Psoas muscle (tissue), 8 donors: ENCODE data around the gene ADGB. TPM values are rescaled to one million over a fixed set of nuclear protein-coding genes. Genes with fewer than 3 reads are reported as not detected.

ENCODE experiments used
- ATAC-seq, 4 donors: fragments of 200-7000 bp; cut with Tn5 transposase; one replicate each; pipeline ENCODE4 v1.9.1; 2020; ENCODE audit warnings: moderate library complexity in 3 of 4, mild to moderate bottlenecking in 2 of 4
- DNase-seq, 2 donors: peaks; one replicate each; pipeline ENCODE4 v3.0.0-alpha.2; 2020
- H3K27ac ChIP-seq: fragments of 200-600 bp; one replicate; pipeline ENCODE4 v1.8.0; 2022
- H3K27me3 ChIP-seq, 3 donors: fragments of 200-600 bp in 1 of 3; one replicate each; pipeline versions ENCODE4 v1.6.1 to v1.8.0; 2013 to 2022; ENCODE audit warnings: low read length in 2 of 3, mild to moderate bottlenecking in 2 of 3, moderate library complexity in 1 of 3; ENCODE audit not compliant: insufficient read depth in 3 of 3
- H3K36me3 ChIP-seq, 2 donors: fragments of 200-600 bp in 1 of 2; one replicate each; pipeline versions ENCODE4 v1.6.1 to v1.8.0; 2013 to 2022; ENCODE audit warnings: low read depth in 1 of 2, mild to moderate bottlenecking in 1 of 2, moderate library complexity in 1 of 2; ENCODE audit not compliant: insufficient read depth in 1 of 2
- H3K4me1 ChIP-seq: fragments of 200-600 bp; one replicate; pipeline ENCODE4 v1.8.0; 2022
- H3K4me3 ChIP-seq: fragments of 200-600 bp; one replicate; pipeline ENCODE4 v1.8.0; 2022; ENCODE audit warnings: mild to moderate bottlenecking
- H3K9me3 ChIP-seq: fragments of 200-600 bp; one replicate; pipeline ENCODE4 v1.8.0; 2022
- WGBS, 3 donors: extraction: QIAGEN DNeasy Blood & Tissue Kit; methylation state at CpG; one replicate each; pipeline versions ENCODE4 v1.1.6 to v1.1.7; 2013; 5-methylcytosine and 5-hydroxymethylcytosine counted together
- intact Hi-C, 2 donors: fragments of 100-400 bp; cut with DNase I; formaldehyde crosslinking; loops; one replicate each; pipeline versions ENCODE4 v1.11.0 to v1.14.2; 2022
- polyA plus RNA-seq, 3 donors: library from polyadenylated mRNA; stranded (reverse); fragments of 200-250 nt; gene quantifications; one replicate each; pipeline ENCODE4 v1.2.3, GENCODE V29; 2013
- total RNA-seq, 4 donors: library from RNA; stranded (reverse); fragmentation: NEBNext Ultra II Directional in 2 of 4; extraction: Animal tissue kit (Norgen Biotek cat#: 25700) in 2 of 4; gene quantifications; one replicate each; pipeline versions ENCODE4 v1.2.1 to v1.2.4, GENCODE V29; 2021 to 2023
- TF ChIP-seq, protein P1 (sequence below): fragments of 200-600 bp; IDR thresholded peaks from one replicate; pipeline ENCODE4 v1.8.0; 2022; ENCODE audit warnings: antibody characterized with exemption
- donor health status: healthy with polysubstance abuse.
- donor health status: DM: no; HTN: no; CAD: no; lungs with moderate emphysema.
- donor health status: Bipolar disorder and iron deficiency.
- donor health status: healthy.
- donor health status: DM: yes; HTN: yes; CAD: no.
- donor health status: DM: no; HTN: no; CAD: no.
- donor health status: DM: no; HTN: no; CAD: no.
- donor health status: DM: yes; HTN: yes; CAD: no.

ADGB gene
- total and polyA plus RNA-seq, 7 donors: not detected

- WGBS, 3 donors: 83 to 95% (median 93%) methylated on average over 3 of the region's 3 CpGs
- ATAC-seq: no peak
- Histone ChIP-seq H3K27me3 (no peaks in the 10 kb centered on the region), H3K9me3 (no peaks in the 10 kb centered on the region), H3K4me3 (no peak overlapping the region), H3K36me3 (no peaks in the 10 kb centered on the region), H3K27ac (no peak overlapping the region), H3K4me1 (no peaks in the 10 kb centered on the region)
- DNase-seq: no peak
- TF ChIP-seq, protein P1, sequence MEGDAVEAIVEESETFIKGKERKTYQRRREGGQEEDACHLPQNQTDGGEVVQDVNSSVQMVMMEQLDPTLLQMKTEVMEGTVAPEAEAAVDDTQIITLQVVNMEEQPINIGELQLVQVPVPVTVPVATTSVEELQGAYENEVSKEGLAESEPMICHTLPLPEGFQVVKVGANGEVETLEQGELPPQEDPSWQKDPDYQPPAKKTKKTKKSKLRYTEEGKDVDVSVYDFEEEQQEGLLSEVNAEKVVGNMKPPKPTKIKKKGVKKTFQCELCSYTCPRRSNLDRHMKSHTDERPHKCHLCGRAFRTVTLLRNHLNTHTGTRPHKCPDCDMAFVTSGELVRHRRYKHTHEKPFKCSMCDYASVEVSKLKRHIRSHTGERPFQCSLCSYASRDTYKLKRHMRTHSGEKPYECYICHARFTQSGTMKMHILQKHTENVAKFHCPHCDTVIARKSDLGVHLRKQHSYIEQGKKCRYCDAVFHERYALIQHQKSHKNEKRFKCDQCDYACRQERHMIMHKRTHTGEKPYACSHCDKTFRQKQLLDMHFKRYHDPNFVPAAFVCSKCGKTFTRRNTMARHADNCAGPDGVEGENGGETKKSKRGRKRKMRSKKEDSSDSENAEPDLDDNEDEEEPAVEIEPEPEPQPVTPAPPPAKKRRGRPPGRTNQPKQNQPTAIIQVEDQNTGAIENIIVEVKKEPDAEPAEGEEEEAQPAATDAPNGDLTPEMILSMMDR: no peak
- intact Hi-C loops: no loop called here
These were observed 15.2 kb downstream of the ADGB start for GRCh38 chr6:146613947-146614346.

GRCh38 chr6:146620655-146621054 lies 21.9 kb downstream of the ADGB start:
- no peak overlapping the region for H3K27ac ChIP-seq
- TF ChIP-seq, protein P1: no peak

GRCh38 chr6:146628350-146628749 lies 29.6 kb downstream of the ADGB start:
- Histone ChIP-seq H3K27me3 (no peaks in the 10 kb centered on the region), H3K36me3 (no peaks in the 10 kb centered on the region), H3K4me3 (no peak overlapping the region), H3K9me3 (no peaks in the 10 kb centered on the region), H3K27ac (no peak overlapping the region), H3K4me1 (no peaks in the 10 kb centered on the region)
- intact Hi-C loops: no loop called here
- DNase-seq (no peak), ATAC-seq (no peak)
- TF ChIP-seq, protein P1: no peak
- WGBS, 3 donors: 81 to 87% (median 84%) methylated on average over 2 of the region's 2 CpGs

More at GRCh38 chr6:146620655-146621054, 21.9 kb downstream of the ADGB start:
- no peaks in the 10 kb centered on the region for H3K36me3 ChIP-seq
- no peaks in the 10 kb centered on the region for H3K4me1 ChIP-seq
- intact Hi-C loops: no loop called here
- no peak overlapping the region for H3K4me3 ChIP-seq
- H3K27me3 ChIP-seq: no peaks in the 10 kb centered on the region
- no peak for DNase-seq
- 83 to 91% (median 84%) methylated on average over 2 of the region's 2 CpGs for whole genome bisulfite sequencing, 3 donors
- H3K9me3 ChIP-seq: no peaks in the 10 kb centered on the region
- ATAC-seq: no peak

DNA sequence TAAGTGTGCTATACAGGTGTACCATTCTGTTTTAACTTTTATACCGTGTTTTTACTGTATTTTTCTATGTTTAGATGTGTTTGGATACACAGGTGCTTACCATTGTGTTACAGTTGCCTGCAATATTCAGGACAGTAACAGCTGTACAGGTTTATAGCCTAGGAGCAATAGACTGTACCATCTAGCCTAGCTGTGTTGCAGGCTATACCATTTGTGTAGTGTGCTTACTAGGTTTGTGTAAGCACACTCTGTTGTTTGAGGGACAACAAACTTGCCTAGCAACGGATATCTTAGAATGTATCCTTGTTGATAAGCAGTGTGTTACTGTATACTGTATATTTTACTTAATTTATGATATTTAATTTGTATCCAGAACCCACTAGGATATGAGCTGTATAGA lies 35.2 kb downstream of the ADGB start:
- Histone ChIP-seq H3K27me3 (no peaks in the 10 kb centered on the region), H3K36me3 (no peaks in the 10 kb centered on the region), H3K4me1 (no peaks in the 10 kb centered on the region), H3K4me3 (no peak overlapping the region), H3K9me3 (no peaks in the 10 kb centered on the region), H3K27ac (no peak overlapping the region)
- ATAC-seq: no peak
- TF ChIP-seq, protein P1: no peak
- no peak for DNase-seq
- 82 to 90% (median 87%) methylated on average over 2 of the region's 2 CpGs for WGBS, 3 donors
- intact Hi-C loops: no loop called here

DNA sequence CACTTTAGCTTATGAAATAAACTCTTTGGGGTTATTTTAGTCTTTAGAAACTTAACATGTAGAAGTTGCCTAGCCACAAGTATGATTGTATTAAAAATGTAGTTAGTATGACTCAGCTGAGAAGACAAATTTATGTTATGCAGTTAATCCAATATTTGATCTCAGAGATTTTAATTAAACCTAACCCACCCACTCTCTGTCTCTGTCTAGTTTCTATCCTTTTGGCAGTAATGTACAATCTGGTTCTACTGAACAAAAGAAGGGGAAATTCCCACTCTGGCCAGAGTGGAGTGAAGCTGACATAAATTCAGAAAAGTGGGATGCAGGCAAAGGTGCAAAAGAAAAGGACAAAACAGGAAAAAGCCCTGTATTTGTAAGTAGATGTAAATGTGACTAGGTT lies 36.4 kb downstream of the ADGB start:
- TF ChIP-seq, protein P1: no peak
- Histone ChIP-seq H3K27ac (no peak overlapping the region), H3K4me1 (no peaks in the 10 kb centered on the region), H3K36me3 (no peaks in the 10 kb centered on the region), H3K9me3 (no peaks in the 10 kb centered on the region), H3K27me3 (no peaks in the 10 kb centered on the region), H3K4me3 (no peak overlapping the region)
- ATAC-seq (no peak), DNase-seq (no peak)
- intact Hi-C loops: no loop called here
